Neural cell (in vitro differentiated cells): ENCODE measurements around the gene TMEM107. TPM values are rescaled to one million over a fixed set of nuclear protein-coding genes. Genes with fewer than 3 reads are reported as not detected.
"Not testable (repeated sequence)": the region's sequence is repeated elsewhere in the genome, so short reads cannot be mapped to it uniquely, and the experiment has no call there.

ENCODE experiments used
- H2AFZ ChIP-seq: fragments of 200-600, 300-800 bp; sonication (generic), shearing (Covaris generic); 2 replicates; pipeline ENCODE4 v1.6.0; 2014; ENCODE audit warnings: low read depth, mild to moderate bottlenecking, antibody characterized with exemption, low read length, moderate library complexity
- H3F3A ChIP-seq: fragments of 200-600 bp; shearing (Covaris generic); 2 replicates; pipeline ENCODE4 v1.6.1; 2016; ENCODE audit warnings: mild to moderate bottlenecking, moderate library complexity, mixed read lengths, antibody characterized with exemption, low read length; ENCODE audit not compliant: insufficient read depth, poor library complexity, severe bottlenecking
- H3K27ac ChIP-seq: fragments of 200-600, 300-800 bp; sonication (generic), shearing (Covaris generic); 2 replicates; pipeline ENCODE4 v1.5.1; 2014; ENCODE audit warnings: mild to moderate bottlenecking, low read length, moderate library complexity
- H3K27me3 ChIP-seq: fragments of 300-800, 200-600 bp; sonication (generic), shearing (Covaris generic); 2 replicates; pipeline ENCODE4 v1.6.0; 2014; ENCODE audit warnings: mild to moderate bottlenecking, low read depth, low read length, moderate library complexity; ENCODE audit not compliant: insufficient read depth
- H3K36me3 ChIP-seq: fragments of 300-800, 200-600 bp; sonication (generic), shearing (Covaris generic); 2 replicates; pipeline ENCODE4 v1.5.1; 2014; ENCODE audit warnings: mild to moderate bottlenecking, antibody characterized with exemption, low read length, moderate library complexity; ENCODE audit not compliant: insufficient read depth
- H3K4me2 ChIP-seq: fragments of 300-800, 200-600 bp; sonication (generic), shearing (Covaris generic); 2 replicates; pipeline ENCODE4 v1.6.0; 2014; ENCODE audit warnings: mild to moderate bottlenecking, low read length
- H3K4me3 ChIP-seq: fragments of 300-800, 200-600 bp; sonication (generic), shearing (Covaris generic); 2 replicates; pipeline ENCODE4 v1.5.1; 2014; ENCODE audit warnings: mild to moderate bottlenecking, low read length, moderate library complexity
- H3K79me2 ChIP-seq: fragments of 200-600 bp; shearing (Covaris generic); replicated peaks from 2 replicates; pipeline ENCODE4 v1.6.0; 2014; ENCODE audit warnings: mild to moderate bottlenecking, low read length, moderate library complexity; ENCODE audit not compliant: insufficient read depth
- H3K9ac ChIP-seq: fragments of 300-800, 200-600 bp; sonication (generic), shearing (Covaris generic); 2 replicates; pipeline ENCODE4 v1.6.1; 2016; ENCODE audit warnings: mild to moderate bottlenecking, low read length, mixed read lengths
- H3K9me2 ChIP-seq: fragments of 200-600 bp; shearing (Covaris generic); 2 replicates; pipeline ENCODE4 v1.6.1; 2016; ENCODE audit warnings: mild to moderate bottlenecking, low read length, mixed read lengths; ENCODE audit not compliant: insufficient read depth
- H3K9me3 ChIP-seq: fragments of 200-600, 300-800 bp; sonication (generic), shearing (Covaris generic); 2 replicates; pipeline ENCODE4 v1.6.1; 2016; ENCODE audit warnings: mild to moderate bottlenecking, mixed run types, low read length, moderate library complexity, mixed read lengths
- H4K20me1 ChIP-seq: fragments of 200-600 bp; shearing (Covaris generic); 2 replicates; pipeline ENCODE4 v1.6.1; 2016; ENCODE audit warnings: mild to moderate bottlenecking, mixed run types; ENCODE audit not compliant: insufficient read depth
- EP300 ChIP-seq: fragments of 450-650 bp; conservative IDR thresholded peaks from 2 replicates; pipeline ENCODE4 v1.6.1; 2014; ENCODE audit warnings: antibody characterized with exemption, mild to moderate bottlenecking, moderate library complexity; ENCODE audit not compliant: poor library complexity, severe bottlenecking
- EZH2 ChIP-seq: fragments of 200-600, 300-800 bp; shearing (Covaris generic), sonication (generic); IDR thresholded peaks from 2 replicates; pipeline ENCODE4 v1.6.1; 2014; ENCODE audit warnings: antibody characterized with exemption, low read length, borderline replicate concordance, mild to moderate bottlenecking; ENCODE audit not compliant: insufficient read depth, poor library complexity, severe bottlenecking
- MXI1 ChIP-seq: fragments of 450-650 bp; conservative IDR thresholded peaks from 2 replicates; pipeline ENCODE4 v1.6.1; 2014; ENCODE audit warnings: antibody characterized with exemption, mild to moderate bottlenecking; ENCODE audit not compliant: poor library complexity, severe bottlenecking
- POLR2AphosphoS5 ChIP-seq: IDR thresholded peaks from 2 replicates; pipeline ENCODE4 v1.6.1; 2012
- RAD21 ChIP-seq: fragments of 450-650 bp; conservative IDR thresholded peaks from 2 replicates; pipeline ENCODE4 v1.6.1; 2014; ENCODE audit warnings: antibody characterized with exemption, mild to moderate bottlenecking, moderate library complexity
- SMC3 ChIP-seq: fragments of 450-650 bp; conservative IDR thresholded peaks from 2 replicates; pipeline ENCODE4 v1.6.1; 2014; ENCODE audit warnings: antibody characterized with exemption, mild to moderate bottlenecking, moderate library complexity; ENCODE audit not compliant: poor library complexity
- TAF1 ChIP-seq: IDR thresholded peaks from 2 replicates; pipeline ENCODE4 v1.6.1; 2012; ENCODE audit warnings: low read depth
- polyA plus RNA-seq: library from polyadenylated mRNA; depleted of rRNA; stranded (reverse); fragments of >200 nt; gene quantifications from 2 replicates; pipeline ENCODE4 v1.2.3, GENCODE V29; 2014
- TF ChIP-seq, protein P1 (sequence below): IDR thresholded peaks from 2 replicates; pipeline ENCODE4 v1.6.1; 2012; ENCODE audit warnings: borderline replicate concordance
- TF ChIP-seq, protein P2 (sequence below): fragments of 450-650 bp; IDR thresholded peaks from 2 replicates; pipeline ENCODE4 v1.5.1; 2014; ENCODE audit warnings: antibody characterized with exemption, mild to moderate bottlenecking, moderate library complexity; ENCODE audit not compliant: poor library complexity, severe bottlenecking

TMEM107 gene
- polyA plus RNA-seq, 1 donor from 2014 or later: 31.7 TPM

DNA sequence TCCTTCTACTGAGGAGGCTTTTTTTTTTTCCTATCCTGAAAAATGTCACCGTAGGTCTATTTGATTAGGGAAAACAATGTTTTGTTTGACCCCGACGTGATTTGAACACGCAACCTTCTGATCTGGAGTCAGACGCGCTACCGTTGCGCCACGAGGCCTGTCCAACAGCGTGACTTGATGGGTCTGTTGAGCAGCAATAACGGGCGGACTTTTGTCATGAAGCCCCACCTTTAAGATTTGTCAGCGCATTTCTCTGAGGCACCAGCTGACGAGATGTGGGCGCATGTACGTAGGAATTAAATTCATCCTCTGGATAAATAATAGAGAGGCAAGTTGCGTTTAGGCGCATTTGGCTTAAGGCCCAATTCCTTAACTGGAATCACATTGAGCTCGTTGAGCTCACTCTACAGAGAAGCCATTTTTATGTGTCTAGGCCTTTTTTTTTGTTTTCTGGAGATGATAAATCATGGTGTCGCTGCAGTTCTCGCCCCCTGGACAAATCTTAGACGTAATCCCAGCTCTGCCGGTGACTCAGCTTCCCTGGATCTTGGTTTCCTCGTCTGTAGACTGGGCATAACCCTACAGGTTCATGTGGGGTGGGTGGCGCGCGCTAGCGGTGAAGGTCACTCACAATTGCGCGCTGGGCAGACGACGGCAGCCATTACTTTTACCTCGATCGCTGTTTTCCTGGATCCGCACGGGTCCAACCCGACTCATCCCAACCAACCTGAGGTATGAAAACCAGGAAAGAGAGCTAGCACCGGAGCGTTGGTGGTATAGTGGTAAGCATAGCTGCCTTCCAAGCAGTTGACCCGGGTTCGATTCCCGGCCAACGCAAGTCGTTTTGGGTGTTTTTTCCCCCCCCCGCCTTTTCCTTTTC is 44.8 kb upstream of the TMEM107 start:
- Histone ChIP-seq H3K4me2 (peak overlapping the region; percentile 44), H3K79me2 (no peaks in the 10 kb centered on the region), H4K20me1 (no peaks in the 10 kb centered on the region), H3K4me3 (peak overlapping the region; percentile 99), H3K9me2 (no peaks in the 10 kb centered on the region), H3K9ac (peak overlapping the region; percentile 83), H3K36me3 (no peaks in the 10 kb centered on the region), H2AFZ (peak overlapping the region; percentile 67), H3K27me3 (no peaks in the 10 kb centered on the region), H3F3A (peaks cover 10% of the 10 kb centered on the region), H3K27ac (peak overlapping the region; percentile 97), H3K9me3 (no peaks in the 10 kb centered on the region)
- TF ChIP-seq POLR2AphosphoS5 (peak; percentile 33), EP300 (peak; percentile 51), SMC3 (no peak), MXI1 (peak; percentile 54), EZH2 (no peak), TAF1 (peak; percentile 88), RAD21 (no peak)
- TF ChIP-seq, protein P1, sequence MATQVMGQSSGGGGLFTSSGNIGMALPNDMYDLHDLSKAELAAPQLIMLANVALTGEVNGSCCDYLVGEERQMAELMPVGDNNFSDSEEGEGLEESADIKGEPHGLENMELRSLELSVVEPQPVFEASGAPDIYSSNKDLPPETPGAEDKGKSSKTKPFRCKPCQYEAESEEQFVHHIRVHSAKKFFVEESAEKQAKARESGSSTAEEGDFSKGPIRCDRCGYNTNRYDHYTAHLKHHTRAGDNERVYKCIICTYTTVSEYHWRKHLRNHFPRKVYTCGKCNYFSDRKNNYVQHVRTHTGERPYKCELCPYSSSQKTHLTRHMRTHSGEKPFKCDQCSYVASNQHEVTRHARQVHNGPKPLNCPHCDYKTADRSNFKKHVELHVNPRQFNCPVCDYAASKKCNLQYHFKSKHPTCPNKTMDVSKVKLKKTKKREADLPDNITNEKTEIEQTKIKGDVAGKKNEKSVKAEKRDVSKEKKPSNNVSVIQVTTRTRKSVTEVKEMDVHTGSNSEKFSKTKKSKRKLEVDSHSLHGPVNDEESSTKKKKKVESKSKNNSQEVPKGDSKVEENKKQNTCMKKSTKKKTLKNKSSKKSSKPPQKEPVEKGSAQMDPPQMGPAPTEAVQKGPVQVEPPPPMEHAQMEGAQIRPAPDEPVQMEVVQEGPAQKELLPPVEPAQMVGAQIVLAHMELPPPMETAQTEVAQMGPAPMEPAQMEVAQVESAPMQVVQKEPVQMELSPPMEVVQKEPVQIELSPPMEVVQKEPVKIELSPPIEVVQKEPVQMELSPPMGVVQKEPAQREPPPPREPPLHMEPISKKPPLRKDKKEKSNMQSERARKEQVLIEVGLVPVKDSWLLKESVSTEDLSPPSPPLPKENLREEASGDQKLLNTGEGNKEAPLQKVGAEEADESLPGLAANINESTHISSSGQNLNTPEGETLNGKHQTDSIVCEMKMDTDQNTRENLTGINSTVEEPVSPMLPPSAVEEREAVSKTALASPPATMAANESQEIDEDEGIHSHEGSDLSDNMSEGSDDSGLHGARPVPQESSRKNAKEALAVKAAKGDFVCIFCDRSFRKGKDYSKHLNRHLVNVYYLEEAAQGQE: peak; percentile 47
- TF ChIP-seq, protein P2, sequence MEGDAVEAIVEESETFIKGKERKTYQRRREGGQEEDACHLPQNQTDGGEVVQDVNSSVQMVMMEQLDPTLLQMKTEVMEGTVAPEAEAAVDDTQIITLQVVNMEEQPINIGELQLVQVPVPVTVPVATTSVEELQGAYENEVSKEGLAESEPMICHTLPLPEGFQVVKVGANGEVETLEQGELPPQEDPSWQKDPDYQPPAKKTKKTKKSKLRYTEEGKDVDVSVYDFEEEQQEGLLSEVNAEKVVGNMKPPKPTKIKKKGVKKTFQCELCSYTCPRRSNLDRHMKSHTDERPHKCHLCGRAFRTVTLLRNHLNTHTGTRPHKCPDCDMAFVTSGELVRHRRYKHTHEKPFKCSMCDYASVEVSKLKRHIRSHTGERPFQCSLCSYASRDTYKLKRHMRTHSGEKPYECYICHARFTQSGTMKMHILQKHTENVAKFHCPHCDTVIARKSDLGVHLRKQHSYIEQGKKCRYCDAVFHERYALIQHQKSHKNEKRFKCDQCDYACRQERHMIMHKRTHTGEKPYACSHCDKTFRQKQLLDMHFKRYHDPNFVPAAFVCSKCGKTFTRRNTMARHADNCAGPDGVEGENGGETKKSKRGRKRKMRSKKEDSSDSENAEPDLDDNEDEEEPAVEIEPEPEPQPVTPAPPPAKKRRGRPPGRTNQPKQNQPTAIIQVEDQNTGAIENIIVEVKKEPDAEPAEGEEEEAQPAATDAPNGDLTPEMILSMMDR: peak; percentile 44

DNA sequence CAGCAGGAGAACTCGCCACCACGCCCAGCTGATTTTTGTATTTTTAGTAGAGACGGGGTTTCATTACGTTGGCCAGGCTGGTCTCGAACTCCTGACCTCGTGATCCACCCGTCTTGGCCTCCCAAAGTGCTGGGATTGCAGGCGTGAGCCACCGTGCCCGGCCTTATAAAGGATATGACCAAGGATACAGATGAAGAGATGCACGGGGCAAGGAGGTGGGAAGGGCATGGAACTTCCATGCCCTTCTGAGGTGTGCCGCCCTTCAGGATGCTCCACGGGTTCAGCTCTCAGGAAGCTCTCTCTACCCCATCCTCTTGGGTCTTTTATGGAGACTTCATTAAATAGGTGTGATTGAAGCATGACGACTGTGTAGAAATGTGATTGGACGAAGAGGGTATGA is 37.8 kb upstream of the TMEM107 start:
- not testable (repeated sequence) for H2AFZ ChIP-seq
- peaks cover 10% of the 10 kb centered on the region for H3K79me2 ChIP-seq

More for the DNA sequence above, 37.8 kb upstream of the TMEM107 start:
- not testable (repeated sequence) for H3K4me2 ChIP-seq, H3K9me2 ChIP-seq, H4K20me1 ChIP-seq, H3K27ac ChIP-seq, H3K9me3 ChIP-seq, H3F3A ChIP-seq, H3K9ac ChIP-seq, H3K27me3 ChIP-seq, H3K4me3 ChIP-seq, H3K36me3 ChIP-seq
